ENCODE measurements around the gene HMGCS2.

GRCh38 chr1:119742202-119742601, 26.5 kb downstream of the HMGCS2 start:
- TF ChIP-seq POLR2A (IDR thresholded peaks at IDR 0.05; ENCODE audit: low read length) = no peak
- TF ChIP-seq CTCF (IDR thresholded peaks at IDR 0.05) = no peak
- no peak for TF ChIP-seq KDM5A (IDR thresholded peaks at IDR 0.05)
- TF ChIP-seq NR3C1 (IDR thresholded peaks at IDR 0.05) = no peak
- no peak for TF ChIP-seq EP300 (IDR thresholded peaks at IDR 0.05)
- TF ChIP-seq ZSCAN20 (CRISPR knock-in tag; IDR thresholded peaks at IDR 0.05) = no peak
- no peak for TF ChIP-seq JUNB (IDR thresholded peaks at IDR 0.05)
- TF ChIP-seq RAD21 (conservative IDR thresholded peaks at IDR 0.05 in 1 of 2, IDR thresholded peaks at IDR 0.05 in 1 of 2) = no peak
- no peak for TF ChIP-seq PHF8 (IDR thresholded peaks at IDR 0.05; ENCODE audit: borderline replicate concordance, low read depth)
- TF ChIP-seq EHF (CRISPR knock-in tag; IDR thresholded peaks at IDR 0.05) = no peak

Measured in A549 (cell line).